GM12878 (cell line): Measurements from ENCODE around the gene CREG1. TPM values are rescaled to one million over a fixed set of nuclear protein-coding genes. Genes with fewer than 3 reads are reported as not detected.

Experiments
- ATAC-seq: fragments of 200-7000 bp; cut with Tn5 transposase; 3 replicates; pipeline ENCODE4 v1.9.1; 2020; ENCODE audit warnings: mild to moderate bottlenecking, moderate library complexity
- BruUV-seq: library from RNA; stranded (reverse); fragments of 400-500 nt; replicated peaks from 2 replicates; lab custom pipeline; 2021; lab: Mats Ljungman, UMichigan
- CTCF ChIA-PET: fragments of 300-600 bp; sonication (Branson Sonifier 250); formaldehyde crosslinking; extraction: SDS; loops from one replicate; lab custom pipeline; 2021; ENCODE audit warnings: inconsistent platforms; lab: Yijun Ruan, JAX
- POLR2A ChIA-PET: fragments of 350-600 bp; formaldehyde crosslinking; extraction: SDS; loops from one replicate; lab custom pipeline; 2021; ENCODE audit warnings: inconsistent platforms; lab: Charles Lee
- RAD21 ChIA-PET: fragments of 300-600 bp; sonication (Branson Sonifier 250); formaldehyde crosslinking; loops from one replicate; lab custom pipeline; 2023; ENCODE audit warnings: antibody characterized with exemption; ENCODE audit not compliant: unreplicated experiment; lab: Charles Lee
- SMC1A ChIA-PET: fragments of 300-600 bp; sonication (Branson Sonifier 250); formaldehyde crosslinking; loops from one replicate; lab custom pipeline; 2023; ENCODE audit not compliant: unreplicated experiment, uncharacterized antibody; lab: Charles Lee
- DNase-seq: peaks from one replicate; pipeline ENCODE4 v3.0.0-alpha.2; 2011; ENCODE audit warnings: low read depth, low spot score
- FAIRE-seq: peaks from 3 replicates; lab custom pipeline; 2011; peaks lifted over from hg19 to GRCh38; lab: Jason Lieb, UNC
- H2AFZ ChIP-seq: 2 replicates; pipeline ENCODE4 v1.6.0; 2011; ENCODE audit warnings: low read depth, low read length, control low read depth; ENCODE audit not compliant: control insufficient read depth
- H3K27ac ChIP-seq: 2 replicates; pipeline ENCODE4 v1.5.1; 2011; ENCODE audit warnings: control low read depth; ENCODE audit not compliant: control insufficient read depth, insufficient read depth
- H3K27me3 ChIP-seq, 2 experiments: replicated peaks in 1 of 2; 2 replicates each; pipeline versions ENCODE4 v1.6.0 to v1.6.1; 2011; ENCODE audit warnings: low read length in 1 of 2; ENCODE audit not compliant: control insufficient read depth in 2 of 2, insufficient read depth in 2 of 2
- H3K36me3 ChIP-seq, 2 experiments: 2 replicates each; pipeline ENCODE4 v1.5.1; 2011; ENCODE audit warnings: low read length in 1 of 2; ENCODE audit not compliant: control insufficient read depth in 2 of 2, insufficient read depth in 2 of 2
- H3K4me1 ChIP-seq: 2 replicates; pipeline ENCODE4 v1.6.1; 2011; ENCODE audit warnings: mild to moderate bottlenecking, low read length, moderate library complexity, mixed read lengths; ENCODE audit not compliant: control insufficient read depth, insufficient read depth
- H3K4me2 ChIP-seq: 2 replicates; pipeline ENCODE4 v1.6.0; 2011; ENCODE audit warnings: control low read depth; ENCODE audit not compliant: control insufficient read depth, insufficient read depth
- H3K4me3 ChIP-seq: fragments of 200-600 bp; sonication (generic); 2 replicates; pipeline ENCODE4 v1.5.1; 2016
- H3K79me2 ChIP-seq: 2 replicates; pipeline ENCODE4 v1.6.0; 2011; ENCODE audit warnings: low read length; ENCODE audit not compliant: control insufficient read depth, insufficient read depth
- H3K9ac ChIP-seq: 2 replicates; pipeline ENCODE4 v1.8.0; 2011; ENCODE audit warnings: low read length, control low read depth, mixed read lengths; ENCODE audit not compliant: control insufficient read depth, insufficient read depth
- H3K9me3 ChIP-seq: replicated peaks from 3 replicates; pipeline ENCODE4 v1.5.1; 2011; ENCODE audit warnings: mild to moderate bottlenecking, low read length; ENCODE audit not compliant: control insufficient read depth, insufficient read depth
- H4K20me1 ChIP-seq: 2 replicates; pipeline ENCODE4 v1.6.0; 2011; ENCODE audit not compliant: control insufficient read depth, insufficient read depth
- ASH2L ChIP-seq: fragments of 300-600, 200-600 bp; sonication (generic); IDR thresholded peaks from 2 replicates; pipeline ENCODE4 v1.6.1; 2017; ENCODE audit warnings: low read depth, mild to moderate bottlenecking, borderline replicate concordance
- DPF2 ChIP-seq: fragments of 450-650 bp; IDR thresholded peaks from 2 replicates; pipeline ENCODE4 v1.6.1; 2017; ENCODE audit warnings: mild to moderate bottlenecking
- ESRRA ChIP-seq: IDR thresholded peaks from 2 replicates; pipeline ENCODE4 v1.6.1; 2012; ENCODE audit warnings: mild to moderate bottlenecking, low read length, improper control_type of control experiment
- ETV6 ChIP-seq, 2 experiments: fragments of 450-650 bp in 1 of 2; IDR thresholded peaks in 1 of 2; conservative IDR thresholded peaks in 1 of 2; 2 replicates each; pipeline ENCODE4 v1.6.1; 2014; ENCODE audit warnings: antibody characterized with exemption in 1 of 2, borderline replicate concordance in 1 of 2, low read depth in 1 of 2, mild to moderate bottlenecking in 1 of 2, moderate library complexity in 1 of 2
- IKZF1 ChIP-seq: fragments of 450-650 bp; conservative IDR thresholded peaks from 2 replicates; pipeline ENCODE4 v1.6.1; 2017; ENCODE audit warnings: antibody characterized with exemption, mild to moderate bottlenecking
- IKZF2 ChIP-seq, 2 experiments: fragments of 450-650 bp; IDR thresholded peaks; 2 replicates each; pipeline ENCODE4 v1.6.1; 2017; ENCODE audit warnings: mild to moderate bottlenecking in 2 of 2, moderate library complexity in 2 of 2
- MEF2A ChIP-seq: IDR thresholded peaks from 2 replicates; pipeline ENCODE4 v1.6.1; 2011; ENCODE audit warnings: low read depth, mild to moderate bottlenecking, low read length, moderate library complexity; ENCODE audit not compliant: insufficient read depth
- SIX5 ChIP-seq: IDR thresholded peaks from 2 replicates; pipeline ENCODE4 v1.6.1; 2011; ENCODE audit warnings: mild to moderate bottlenecking, low read depth, low read length, moderate library complexity; ENCODE audit not compliant: severe bottlenecking
- STAT1 ChIP-seq: fragments of 450-650 bp; conservative IDR thresholded peaks from 2 replicates; pipeline ENCODE4 v1.6.1; 2014; ENCODE audit warnings: antibody characterized with exemption, mild to moderate bottlenecking
- STAT3 ChIP-seq: IDR thresholded peaks from 2 replicates; pipeline ENCODE4 v1.6.1; 2011; ENCODE audit warnings: low read depth, low read length, improper control_type of control experiment
- ZNF274 ChIP-seq: IDR thresholded peaks from one replicate; pipeline ENCODE4 v1.8.0; 2011; ENCODE audit not compliant: insufficient read length, insufficient read depth
- WGBS: methylation state at CpG from one replicate; pipeline ENCODE4 v1.1.6; 2016; ENCODE audit warnings: low lambda C conversion rate; ENCODE audit not compliant: insufficient replicate concordance, insufficient coverage; ENCODE audit errors: missing lambda C conversion rate; 5-methylcytosine and 5-hydroxymethylcytosine counted together
- in situ Hi-C: fragments of 300-500 bp; cut with MboI; formaldehyde crosslinking; loops from 9 replicates; pipeline ENCODE4 v1.14.3; 2018; ENCODE audit warnings: mixed read lengths
- intact Hi-C: fragments of 100-400 bp; cut with micrococcal nuclease; formaldehyde crosslinking; loops from one replicate; pipeline ENCODE4 v1.14.2; 2022; ENCODE audit not compliant: unreplicated experiment
- polyA plus RNA-seq, 11 experiments: library from polyadenylated mRNA; depleted of rRNA in 4 of 11; unstranded in 6 of 11; stranded (reverse) in 5 of 11; fragments of >200 nt; fragmentation: Nextera tagmentation in 4 of 11; fragmentation: Illumina TruSeq in 1 of 11; extraction: Ambion mirVana in 4 of 11; extraction: Trizol in 1 of 11; gene quantifications; 1 replicate in 1 of 11; 2 replicates in 10 of 11; pipeline versions ENCODE4 v1.2.1 to v1.2.3, GENCODE V29; 2011 to 2016; ENCODE audit warnings: inconsistent platforms in 2 of 11, missing spikeins in 2 of 11, low read depth in 1 of 11
- total RNA-seq, 4 experiments: library from RNA; depleted of rRNA in 3 of 4; stranded (reverse); fragments of >200 nt in 3 of 4; fragmentation: Illumina TruSeq in 1 of 4; extraction: Trizol in 1 of 4; gene quantifications; 2 replicates each; pipeline versions ENCODE4 v1.2.1 to v1.2.3, GENCODE V29; 2013 to 2021
- TF ChIP-seq, protein P1 (sequence below): IDR thresholded peaks from 2 replicates; pipeline ENCODE4 v1.6.1; 2011; ENCODE audit warnings: borderline replicate concordance, low read depth, mild to moderate bottlenecking, moderate library complexity, mixed read lengths, low read length; ENCODE audit not compliant: insufficient read depth; ENCODE audit errors: extremely low read length
- TF ChIP-seq, protein P2 (sequence below): fragments of 450-650 bp; IDR thresholded peaks from 2 replicates; pipeline ENCODE4 v1.6.1; 2016; ENCODE audit warnings: mild to moderate bottlenecking

CREG1 gene
- total and polyA plus RNA-seq, 10 of the 15 experiments (the other 5 are each of a cell fraction or from before 2014, with no cell fraction given): 5.3 to 43.8 (median 22.1) TPM

DNA sequence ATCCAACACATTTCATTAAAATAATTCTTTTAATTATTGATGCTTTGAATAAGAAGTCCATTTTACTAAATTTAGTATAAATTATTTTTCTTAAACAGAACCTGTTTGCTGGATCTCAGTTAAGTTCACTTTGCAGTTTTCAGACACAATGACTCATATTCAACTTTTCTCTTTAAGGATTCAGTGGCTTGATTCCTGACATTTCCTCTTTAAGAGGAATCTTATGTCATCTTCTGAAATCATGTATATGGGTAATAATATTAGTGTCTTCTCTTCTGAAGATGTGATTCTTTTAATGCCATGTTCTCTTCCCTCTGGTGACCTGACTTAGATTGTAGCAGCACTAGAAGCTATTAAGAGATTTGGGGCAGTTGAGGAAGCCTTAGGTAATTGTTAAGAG is 12.6 kb downstream of the CREG1 start (continued):
- TF ChIP-seq, protein P1, sequence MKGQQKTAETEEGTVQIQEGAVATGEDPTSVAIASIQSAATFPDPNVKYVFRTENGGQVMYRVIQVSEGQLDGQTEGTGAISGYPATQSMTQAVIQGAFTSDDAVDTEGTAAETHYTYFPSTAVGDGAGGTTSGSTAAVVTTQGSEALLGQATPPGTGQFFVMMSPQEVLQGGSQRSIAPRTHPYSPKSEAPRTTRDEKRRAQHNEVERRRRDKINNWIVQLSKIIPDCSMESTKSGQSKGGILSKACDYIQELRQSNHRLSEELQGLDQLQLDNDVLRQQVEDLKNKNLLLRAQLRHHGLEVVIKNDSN: no peak
- TF ChIP-seq MEF2A (no peak), STAT3 (no peak), ETV6 (conservative IDR thresholded peaks at IDR 0.05 in 1 of 2, IDR thresholded peaks at IDR 0.05 in 1 of 2; ENCODE audit: borderline replicate concordance in 1 of 2, low read depth in 1 of 2) (no peak), IKZF2 (IDR thresholded peaks at IDR 0.05) (no peak)
- TF ChIP-seq, protein P2, sequence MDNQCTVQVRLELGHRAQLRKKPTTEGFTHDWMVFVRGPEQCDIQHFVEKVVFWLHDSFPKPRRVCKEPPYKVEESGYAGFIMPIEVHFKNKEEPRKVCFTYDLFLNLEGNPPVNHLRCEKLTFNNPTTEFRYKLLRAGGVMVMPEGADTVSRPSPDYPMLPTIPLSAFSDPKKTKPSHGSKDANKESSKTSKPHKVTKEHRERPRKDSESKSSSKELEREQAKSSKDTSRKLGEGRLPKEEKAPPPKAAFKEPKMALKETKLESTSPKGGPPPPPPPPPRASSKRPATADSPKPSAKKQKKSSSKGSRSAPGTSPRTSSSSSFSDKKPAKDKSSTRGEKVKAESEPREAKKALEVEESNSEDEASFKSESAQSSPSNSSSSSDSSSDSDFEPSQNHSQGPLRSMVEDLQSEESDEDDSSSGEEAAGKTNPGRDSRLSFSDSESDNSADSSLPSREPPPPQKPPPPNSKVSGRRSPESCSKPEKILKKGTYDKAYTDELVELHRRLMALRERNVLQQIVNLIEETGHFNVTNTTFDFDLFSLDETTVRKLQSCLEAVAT: no peak

DNA sequence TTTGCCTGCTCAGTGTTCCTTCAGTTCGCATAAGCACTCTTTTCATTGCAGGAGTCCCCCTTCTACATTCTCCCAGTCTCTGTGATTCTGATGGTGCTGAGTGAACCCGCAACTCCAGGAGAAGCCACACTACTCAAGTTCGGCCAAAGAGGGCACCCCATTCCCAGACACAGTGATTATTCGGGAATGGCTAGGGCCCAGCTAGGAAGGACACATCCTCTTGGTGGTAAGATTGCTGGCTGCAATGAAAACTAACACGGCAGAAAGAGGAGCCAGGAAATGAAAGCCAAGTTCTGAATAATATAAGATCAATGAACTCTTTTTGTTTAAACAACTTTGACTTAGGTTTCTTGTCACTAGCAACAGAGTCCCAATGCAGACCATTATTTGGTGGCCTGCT is 14.9 kb downstream of the CREG1 start:
- peak overlapping the region; percentile 15; the same call in 1 of the 2 replicates for H3K9ac ChIP-seq
- peak overlapping the region; percentile 61 for H3K27ac ChIP-seq
- no peaks in the 10 kb centered on the region for H3K36me3 ChIP-seq
- peaks cover 47% of the 10 kb centered on the region for H3K4me1 ChIP-seq
- H3K4me3 ChIP-seq: no peak overlapping the region
- DNase-seq: no peak
- intact Hi-C loops (loop anchor here (5.0 to 10.0 kb wide), 3 partner anchors 271 to 624 kb away; partner anchors contain the start of gene POU2F1), in situ Hi-C loops (loop anchor here (5.0 kb wide), 2 partner anchors 271 to 471 kb away; no protein-coding TSS in a partner anchor)
- no peaks in the 10 kb centered on the region for H3K79me2 ChIP-seq
- no peaks in the 10 kb centered on the region for H3K27me3 ChIP-seq
- peak; percentile 1; the same call in 1 of the 3 replicates for ATAC-seq
- CTCF ChIA-PET: interaction anchor here (0.9 to 9.6 kb wide), 6 partner anchors 15 to 271 kb away, joined by 3 to 262 read pairs (median 4); partner anchors contain the start of gene CREG1
- H4K20me1 ChIP-seq: no peaks in the 10 kb centered on the region
- 52% methylated on average over 5 of the region's 5 CpGs for WGBS
- FAIRE-seq: no peak
- H3K4me2 ChIP-seq: peak overlapping the region; percentile 61
- H2AFZ ChIP-seq: peak overlapping the region; percentile 78
- no peaks in the 10 kb centered on the region for H3K9me3 ChIP-seq
- RAD21 ChIA-PET: interaction anchor here (2.5 to 6.0 kb wide), 2 partner anchors 13 to 95 kb away, joined by 5 to 70 read pairs; partner anchors contain the start of gene CREG1
- POLR2A ChIA-PET: interaction anchor here (0.6 to 0.9 kb wide), 2 partner anchors 13 to 177 kb away, joined by 3 to 4 read pairs; no protein-coding TSS in a partner anchor
- SMC1A ChIA-PET: no interaction called here
- BruUV-seq: no TSS peak
- TF ChIP-seq SIX5 (no peak), IKZF1 (0 out of 2 replicates have a peak, but pooled peaks have one; percentile 32), ZNF274 (no peak), DPF2 (0 out of 2 replicates have a peak, but pooled peaks have one; percentile 5), ESRRA (no peak), ASH2L (no peak), STAT1 (no peak)
- TF ChIP-seq, all 136 proteins: peak for 2
